Stimulated activated CD4-positive, alpha-beta T cell treated with anti-CD3 and anti-CD28 coated beads, Interleukin-2, amount 100 ng/mL, for 24 hours (primary cell): ENCODE measurements around the gene NFE2L3.
"Not testable (repeated sequence)": the region's sequence is repeated elsewhere in the genome, so short reads cannot be mapped to it uniquely, and the experiment has no call there.

Experiments
- DNase-seq, 2 donors: peaks; one replicate each; pipeline ENCODE4 v3.0.0-alpha.2; 2020

The NFE2L3 gene, protein sequence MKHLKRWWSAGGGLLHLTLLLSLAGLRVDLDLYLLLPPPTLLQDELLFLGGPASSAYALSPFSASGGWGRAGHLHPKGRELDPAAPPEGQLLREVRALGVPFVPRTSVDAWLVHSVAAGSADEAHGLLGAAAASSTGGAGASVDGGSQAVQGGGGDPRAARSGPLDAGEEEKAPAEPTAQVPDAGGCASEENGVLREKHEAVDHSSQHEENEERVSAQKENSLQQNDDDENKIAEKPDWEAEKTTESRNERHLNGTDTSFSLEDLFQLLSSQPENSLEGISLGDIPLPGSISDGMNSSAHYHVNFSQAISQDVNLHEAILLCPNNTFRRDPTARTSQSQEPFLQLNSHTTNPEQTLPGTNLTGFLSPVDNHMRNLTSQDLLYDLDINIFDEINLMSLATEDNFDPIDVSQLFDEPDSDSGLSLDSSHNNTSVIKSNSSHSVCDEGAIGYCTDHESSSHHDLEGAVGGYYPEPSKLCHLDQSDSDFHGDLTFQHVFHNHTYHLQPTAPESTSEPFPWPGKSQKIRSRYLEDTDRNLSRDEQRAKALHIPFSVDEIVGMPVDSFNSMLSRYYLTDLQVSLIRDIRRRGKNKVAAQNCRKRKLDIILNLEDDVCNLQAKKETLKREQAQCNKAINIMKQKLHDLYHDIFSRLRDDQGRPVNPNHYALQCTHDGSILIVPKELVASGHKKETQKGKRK

DNA sequence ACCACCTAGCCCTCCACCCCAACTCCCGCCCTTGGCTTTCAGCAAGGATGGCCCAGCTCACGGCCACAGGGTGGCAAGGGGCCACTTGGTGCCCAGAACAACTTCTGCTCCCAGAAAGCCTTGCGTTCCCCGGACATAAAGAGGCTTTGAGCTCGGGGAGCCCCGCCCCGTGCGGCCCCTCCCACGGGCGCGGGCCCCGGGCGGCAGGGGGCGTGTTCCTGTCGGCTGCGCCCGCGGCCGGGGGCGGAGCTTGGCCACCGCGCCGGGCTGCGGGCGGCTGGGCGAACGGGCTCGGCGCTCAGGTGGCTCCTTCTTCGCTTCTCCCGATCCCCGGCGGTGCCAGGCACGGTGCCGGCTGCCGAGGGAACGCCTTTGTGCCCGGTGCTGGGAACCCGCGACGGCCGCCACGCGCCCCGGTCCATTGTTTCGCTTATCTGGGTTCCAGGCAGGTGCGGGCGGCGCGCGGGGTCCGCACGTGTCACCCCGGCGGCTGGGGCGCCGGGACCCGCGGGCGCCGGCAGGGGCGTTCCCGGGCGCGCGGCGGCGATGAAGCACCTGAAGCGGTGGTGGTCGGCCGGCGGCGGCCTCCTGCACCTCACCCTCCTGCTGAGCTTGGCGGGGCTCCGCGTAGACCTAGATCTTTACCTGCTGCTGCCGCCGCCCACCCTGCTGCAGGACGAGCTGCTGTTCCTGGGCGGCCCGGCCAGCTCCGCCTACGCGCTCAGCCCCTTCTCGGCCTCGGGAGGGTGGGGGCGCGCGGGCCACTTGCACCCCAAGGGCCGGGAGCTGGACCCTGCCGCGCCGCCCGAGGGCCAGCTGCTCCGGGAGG, at the start of gene NFE2L3:
TSS of gene NFE2L3 (plus strand) at position 246 of the 829 bp plus-strand sequence. CDS start at position 547, 301 bp downstream.
- DNase-seq = peak; percentile 85 to 88

DNA sequence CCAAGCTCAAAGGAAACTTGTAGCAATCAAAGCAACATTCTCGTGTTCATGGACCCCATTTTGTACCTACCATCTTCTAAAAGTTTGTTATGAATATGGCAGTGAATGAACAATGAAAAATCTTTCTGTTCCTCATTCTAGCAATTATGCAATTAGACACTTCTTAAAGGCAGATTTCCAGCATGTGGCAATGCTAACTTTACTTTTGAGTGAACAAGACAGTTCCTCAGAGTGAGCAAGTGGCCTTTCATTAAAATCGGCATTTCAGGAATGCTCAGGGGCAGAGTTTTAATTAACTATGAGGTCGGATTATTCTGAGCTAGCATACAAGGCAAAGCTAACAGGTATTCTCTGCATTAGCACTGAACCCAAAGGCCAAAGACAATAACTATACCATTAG, 48.4 kb upstream of the NFE2L3 start:
- no peak for DNase-seq

DNA sequence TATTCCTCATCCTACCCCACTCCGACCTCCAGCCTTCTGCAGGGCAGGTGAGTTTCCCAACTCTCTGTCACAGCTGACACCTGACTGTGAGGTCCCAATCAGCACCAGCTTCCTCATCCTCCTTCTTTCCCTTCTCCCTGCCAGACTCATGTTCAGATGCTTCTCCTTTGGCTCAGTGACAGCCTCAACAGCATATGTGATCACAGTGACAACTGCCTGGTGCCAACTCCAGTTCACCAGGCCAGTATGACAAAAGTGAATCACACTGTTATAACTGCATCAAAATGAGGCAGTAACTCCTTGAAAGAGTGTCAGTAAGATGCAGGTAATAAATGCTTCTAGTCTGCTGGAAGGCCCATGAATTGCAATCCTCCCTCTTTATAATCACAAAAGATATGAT, 46.8 kb upstream of the NFE2L3 start:
- no peak for DNase-seq

DNA sequence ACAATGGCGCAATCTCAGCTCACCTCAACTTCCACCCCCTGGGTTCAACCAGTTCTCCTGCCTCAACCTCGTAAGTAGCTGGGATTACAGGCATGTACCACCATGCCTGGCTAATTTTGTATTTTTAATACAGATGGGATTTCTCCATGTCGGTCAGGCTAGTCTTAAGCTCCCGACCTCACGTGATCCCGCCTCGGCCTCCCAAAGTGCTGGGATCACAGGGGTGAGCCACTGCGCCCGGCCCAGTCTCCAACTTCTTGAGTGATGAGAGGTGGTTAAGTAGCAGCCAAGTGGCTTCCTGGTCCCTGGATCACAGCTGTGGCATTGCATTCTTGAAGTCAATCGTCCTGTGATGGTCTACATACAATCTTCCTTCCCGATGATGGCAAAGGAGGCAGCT, 46.1 kb upstream of the NFE2L3 start:
- no peak for DNase-seq

DNA sequence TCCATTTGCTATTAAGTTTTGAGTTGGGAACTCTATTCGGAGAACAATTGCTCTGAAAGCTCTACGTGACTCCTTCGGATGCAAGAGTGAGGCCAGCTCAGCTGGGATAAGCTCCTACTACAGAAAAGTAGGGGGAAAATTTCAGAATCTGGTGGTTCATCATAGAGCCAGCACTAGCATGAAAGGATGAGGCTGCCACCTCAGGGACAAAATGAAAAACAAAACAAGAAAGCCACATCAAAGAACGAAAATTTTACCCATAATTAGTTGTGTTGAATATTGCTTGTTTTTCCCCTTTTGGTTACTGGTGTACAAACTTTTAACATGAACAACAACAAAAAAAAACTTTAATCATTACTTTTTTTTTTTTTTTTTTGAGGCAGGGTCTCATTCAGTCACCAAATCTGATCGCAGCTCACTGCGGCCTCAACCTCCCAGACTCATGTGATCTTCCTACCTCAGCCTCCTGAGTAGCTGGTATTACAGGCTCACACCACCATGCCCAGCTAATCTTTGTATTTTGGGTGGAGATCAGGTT, 39.7 kb upstream of the NFE2L3 start:
- no peak for DNase-seq

DNA sequence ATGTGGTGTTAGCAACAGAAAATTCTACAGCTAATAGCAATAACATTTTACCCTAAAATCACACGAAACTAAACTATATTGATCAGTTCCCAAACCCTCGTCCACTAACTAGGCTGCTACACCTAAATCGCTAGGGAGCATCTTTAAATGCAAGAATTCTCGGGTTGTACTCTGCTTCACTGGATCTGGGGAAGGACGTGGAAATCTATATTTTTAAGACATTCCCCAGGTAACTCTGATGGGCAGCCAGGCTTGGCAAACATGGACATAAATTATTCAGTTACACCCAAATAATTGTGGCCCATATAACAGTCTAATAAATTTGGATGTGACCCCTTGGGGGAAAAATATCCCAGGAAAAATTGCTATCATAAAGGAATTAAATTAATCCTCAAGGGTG, 36.3 kb upstream of the NFE2L3 start:
- DNase-seq = no peak

DNA sequence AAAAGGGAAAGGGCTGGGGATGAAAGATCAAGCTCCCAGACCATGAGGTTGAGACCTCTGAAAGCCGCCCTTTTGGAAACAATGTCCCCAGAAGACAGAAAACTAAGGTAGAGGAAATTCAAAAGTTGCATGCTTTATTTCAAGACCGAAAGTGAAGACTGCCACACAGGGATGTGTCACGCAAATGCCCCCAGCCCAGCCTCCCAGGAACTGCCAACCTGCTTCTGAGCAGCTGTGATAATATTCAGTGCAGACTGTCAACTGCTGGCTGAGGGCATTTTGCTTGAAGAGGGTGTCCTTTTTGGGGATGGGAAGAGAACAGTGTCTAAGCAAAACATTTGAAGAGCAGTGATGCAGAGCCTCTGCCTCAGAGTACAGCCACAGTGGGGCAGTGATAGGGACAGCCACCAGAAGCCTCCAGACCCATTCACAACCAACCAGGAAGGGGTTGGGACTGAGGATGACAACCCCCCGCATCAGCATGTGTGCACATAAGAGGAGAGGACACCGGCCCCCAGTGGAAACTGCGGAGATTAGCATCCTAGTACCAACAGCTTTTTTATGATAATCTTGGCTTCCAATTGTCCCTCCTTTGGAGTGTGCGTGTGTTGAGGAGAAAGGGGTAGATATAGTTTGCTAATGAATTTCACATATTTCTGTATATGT, 34.7 kb upstream of the NFE2L3 start:
- DNase-seq = no peak

DNA sequence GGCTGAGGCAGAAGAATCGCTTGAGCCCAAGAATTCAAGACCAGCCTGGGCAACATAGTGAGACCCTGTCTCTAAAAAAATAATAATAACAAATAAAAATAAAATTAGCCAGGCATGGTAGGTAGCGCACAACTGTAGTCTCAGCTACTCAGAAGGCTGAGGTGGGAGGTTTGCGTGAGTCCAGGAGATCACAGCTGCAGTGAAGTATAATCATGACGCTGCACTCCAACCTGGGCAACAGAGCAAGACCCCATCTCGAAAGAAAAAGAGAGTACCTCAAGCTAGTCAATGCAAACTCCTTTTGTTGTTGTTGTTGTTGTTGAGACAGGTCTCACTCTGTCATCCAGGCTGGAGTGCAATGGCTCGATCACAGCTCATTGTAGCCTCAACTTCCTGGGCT, 34.0 kb upstream of the NFE2L3 start:
- no peak for DNase-seq

DNA sequence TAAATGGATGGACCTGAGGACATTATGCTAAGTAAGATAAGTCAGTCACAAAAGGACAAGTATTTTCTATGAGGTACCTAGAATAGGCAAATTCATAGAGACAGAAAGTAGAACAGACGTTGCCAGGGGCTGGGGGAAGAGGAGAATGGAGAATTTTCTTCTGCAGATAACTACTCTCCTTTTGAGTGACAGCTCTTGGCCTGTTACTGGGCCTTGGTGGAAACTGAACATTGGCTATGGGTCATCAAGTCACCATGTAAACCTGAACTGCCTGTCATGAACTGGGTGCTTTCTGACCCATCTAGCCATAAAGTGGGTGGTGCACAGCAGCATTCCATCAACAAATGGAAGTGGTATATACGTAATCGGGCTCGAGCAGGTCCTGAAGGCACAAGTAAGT, 29.3 kb upstream of the NFE2L3 start:
- DNase-seq = no peak

DNA sequence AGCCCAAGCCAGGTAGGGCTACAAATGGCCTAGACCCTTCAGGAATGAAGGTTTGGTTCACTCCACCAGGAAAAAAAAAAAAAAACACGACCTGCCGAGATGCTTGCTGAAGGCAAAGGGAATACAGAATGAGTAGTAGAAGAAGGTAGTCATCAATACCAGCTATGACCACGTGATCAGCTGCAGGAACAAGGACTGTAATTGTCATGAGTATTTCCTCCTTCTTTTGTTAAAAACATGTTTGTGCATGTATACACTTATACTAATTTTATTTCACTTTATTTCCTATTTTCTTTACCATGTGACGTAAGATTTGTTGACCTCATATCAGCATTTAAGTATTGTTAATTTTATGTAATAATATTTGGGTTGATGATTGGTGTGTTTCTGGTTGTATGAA, 27.2 kb upstream of the NFE2L3 start:
- not testable (repeated sequence) for DNase-seq

DNA sequence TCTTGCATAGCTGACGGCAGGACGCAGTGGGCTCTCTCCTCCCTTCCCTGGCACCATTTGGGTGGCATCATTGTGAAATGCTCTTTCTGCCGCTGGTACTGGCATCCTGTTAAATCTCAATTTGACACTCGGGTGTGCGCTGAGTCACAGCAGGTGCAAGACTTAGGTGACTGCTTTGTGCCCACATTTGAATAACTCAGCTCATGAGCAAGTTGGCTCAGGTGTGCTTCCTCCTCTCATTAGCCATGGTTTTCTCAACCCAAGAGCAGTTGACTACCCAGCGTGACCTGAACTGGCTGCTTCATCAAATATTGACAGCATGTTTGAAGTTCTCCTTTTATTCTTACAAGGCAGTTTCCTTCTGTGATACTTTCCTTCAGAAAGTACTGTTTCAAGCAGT, 24.6 kb upstream of the NFE2L3 start:
- no peak for DNase-seq

DNA sequence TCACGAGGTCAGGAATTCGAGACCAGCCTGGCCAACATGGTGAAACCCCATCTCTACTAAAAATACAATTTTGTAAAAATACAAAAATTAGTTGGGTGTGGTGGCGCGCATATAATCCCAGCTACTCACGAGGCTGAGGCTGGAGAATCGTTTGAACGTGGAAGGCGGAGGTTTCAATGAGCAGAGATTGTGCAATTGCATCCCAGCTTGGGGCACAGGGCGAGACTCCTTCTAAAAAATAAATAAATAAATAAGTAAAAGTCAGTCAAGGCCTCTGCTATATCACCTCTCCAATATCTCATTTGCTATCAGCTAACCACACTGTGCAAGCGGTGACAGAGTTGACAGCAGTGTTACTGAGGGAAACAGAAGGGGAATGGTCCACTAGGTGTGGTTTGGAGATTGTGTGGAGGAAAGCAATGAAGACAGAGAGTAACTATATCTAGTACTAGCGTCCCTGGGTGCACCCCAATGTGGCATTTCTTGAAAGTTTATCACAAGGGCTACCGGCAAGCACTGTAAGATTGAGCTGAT, 20.9 kb upstream of the NFE2L3 start:
- DNase-seq = no peak

DNA sequence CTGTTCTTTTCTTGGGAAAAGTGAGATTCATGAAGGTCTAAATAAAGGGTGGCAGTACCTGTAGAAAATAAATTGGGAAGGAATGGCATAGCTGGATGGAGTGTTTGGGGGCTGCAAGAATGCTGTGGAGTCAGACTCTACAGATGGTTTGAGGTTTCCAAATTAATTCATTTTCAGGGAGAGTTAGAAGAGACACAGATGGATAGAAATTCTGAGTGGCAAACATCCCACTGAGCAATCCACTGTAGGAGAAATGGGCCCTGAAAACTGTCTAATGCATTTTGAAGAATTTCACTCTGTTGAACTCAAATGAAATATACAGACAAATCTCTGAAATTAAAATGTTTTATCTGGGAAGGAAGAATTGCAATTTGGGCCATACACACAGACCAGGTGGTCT, 16.9 kb upstream of the NFE2L3 start:
- no peak for DNase-seq

DNA sequence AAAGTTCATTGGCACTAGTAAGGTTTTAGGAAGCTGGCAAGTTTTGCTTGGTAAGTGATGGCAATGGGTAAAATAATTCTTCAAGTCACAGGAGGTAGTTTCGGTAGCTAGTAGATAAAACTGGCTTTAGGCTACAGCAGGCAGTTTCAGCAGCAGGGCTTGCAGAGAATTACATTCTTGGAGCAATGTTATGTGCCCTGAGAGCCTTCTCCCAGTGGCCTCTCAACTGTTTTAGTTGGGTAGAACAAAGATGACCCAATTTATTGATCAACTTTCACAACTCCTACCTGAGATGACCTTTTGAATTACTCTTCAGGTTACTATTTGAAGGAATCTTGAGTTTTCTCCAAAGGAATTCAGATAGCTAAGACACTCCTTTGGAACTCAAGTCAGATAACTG, 16.4 kb upstream of the NFE2L3 start:
- DNase-seq = no peak

DNA sequence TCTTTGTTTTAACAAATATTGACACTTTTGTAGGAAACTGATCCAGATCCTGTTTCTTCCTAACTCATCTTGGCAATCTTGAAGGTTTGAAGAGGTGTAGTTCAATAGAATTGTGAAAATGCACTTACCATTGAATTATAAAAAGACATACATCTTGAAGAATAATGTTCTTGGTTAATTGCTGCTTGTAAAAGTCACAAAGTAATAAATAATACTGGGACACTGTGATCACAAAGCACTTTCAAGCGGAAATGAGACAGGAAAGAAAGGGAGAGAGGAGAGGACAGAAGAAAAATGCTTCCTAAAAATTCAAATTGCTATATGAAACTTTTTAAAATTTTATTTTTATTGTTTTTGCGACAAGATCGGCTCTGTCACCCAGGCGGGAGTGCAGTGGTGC, 15.2 kb upstream of the NFE2L3 start:
- no peak for DNase-seq

DNA sequence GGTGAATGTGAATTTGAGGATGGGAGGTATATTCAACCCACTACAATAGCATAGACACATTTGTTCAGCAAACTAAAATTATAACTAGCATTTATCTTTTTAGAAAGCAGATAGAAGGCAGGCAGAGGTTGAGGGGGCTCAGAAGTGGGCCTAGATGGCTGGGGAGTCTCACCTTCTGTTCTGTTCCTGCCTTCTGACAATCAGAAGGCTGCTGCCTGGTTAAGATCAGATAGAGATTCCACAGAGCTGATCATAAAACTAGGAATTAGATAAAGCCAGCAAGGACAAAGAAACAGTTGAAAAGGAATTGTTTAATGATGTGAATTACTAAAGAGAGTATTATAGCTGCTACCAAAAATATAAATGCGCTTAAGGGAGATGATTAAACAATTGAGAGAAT, 11.6 kb upstream of the NFE2L3 start:
- DNase-seq = no peak

DNA sequence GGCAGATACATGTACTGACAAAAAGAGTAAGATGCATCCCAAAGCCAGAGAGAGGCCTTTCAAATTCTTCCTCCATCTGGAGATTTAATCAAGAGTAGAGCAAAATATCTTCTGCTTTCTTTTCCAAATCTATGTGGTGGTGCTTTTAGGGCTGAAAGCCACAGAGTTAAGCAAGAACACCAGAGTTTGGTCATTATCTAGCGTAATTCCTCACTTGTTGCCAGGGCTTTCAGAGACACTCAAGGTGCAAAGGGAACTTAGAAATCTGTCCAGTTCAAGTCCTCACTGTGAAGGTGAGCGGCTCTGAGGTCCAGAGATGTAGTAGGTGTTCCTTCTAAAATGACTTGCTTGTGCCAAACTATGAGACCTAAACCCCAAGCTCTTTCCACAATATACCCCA, 10.9 kb upstream of the NFE2L3 start:
- no peak for DNase-seq

DNA sequence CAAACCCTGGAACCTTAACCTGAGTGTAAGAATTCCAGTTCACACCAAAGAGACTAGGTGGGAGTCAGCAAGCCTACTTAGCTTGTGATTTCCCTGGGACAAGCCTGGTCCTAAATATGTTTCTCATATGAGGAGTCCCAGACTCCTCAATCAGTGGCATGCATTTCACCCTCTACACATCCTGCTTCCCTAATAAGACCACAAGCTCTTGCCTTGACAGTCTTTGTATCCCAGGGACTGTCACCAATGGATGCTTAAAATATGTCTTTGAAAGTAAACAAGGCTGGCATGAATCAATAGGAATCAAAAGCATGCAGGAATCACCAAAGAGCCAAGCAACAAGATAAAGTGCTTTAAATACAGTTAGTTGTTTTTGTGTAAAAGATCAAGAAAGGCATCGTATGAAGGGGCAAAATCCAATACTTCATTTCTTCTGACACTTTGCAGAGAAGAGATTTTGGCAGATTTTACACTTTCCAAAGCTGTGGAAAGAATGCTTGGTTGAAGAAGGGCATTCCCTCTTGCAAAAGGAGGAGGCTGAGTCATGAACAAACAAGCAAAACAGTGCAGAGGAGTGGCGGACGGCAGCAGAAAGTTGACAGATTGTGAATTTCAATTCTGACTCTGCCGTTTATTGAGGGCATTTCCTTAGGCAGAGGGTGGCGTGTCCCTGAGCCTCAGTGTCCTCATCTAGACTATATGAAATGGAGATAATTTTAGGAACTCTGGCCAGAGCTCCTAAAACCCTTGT, 8.5 kb upstream of the NFE2L3 start:
- DNase-seq = no peak

DNA sequence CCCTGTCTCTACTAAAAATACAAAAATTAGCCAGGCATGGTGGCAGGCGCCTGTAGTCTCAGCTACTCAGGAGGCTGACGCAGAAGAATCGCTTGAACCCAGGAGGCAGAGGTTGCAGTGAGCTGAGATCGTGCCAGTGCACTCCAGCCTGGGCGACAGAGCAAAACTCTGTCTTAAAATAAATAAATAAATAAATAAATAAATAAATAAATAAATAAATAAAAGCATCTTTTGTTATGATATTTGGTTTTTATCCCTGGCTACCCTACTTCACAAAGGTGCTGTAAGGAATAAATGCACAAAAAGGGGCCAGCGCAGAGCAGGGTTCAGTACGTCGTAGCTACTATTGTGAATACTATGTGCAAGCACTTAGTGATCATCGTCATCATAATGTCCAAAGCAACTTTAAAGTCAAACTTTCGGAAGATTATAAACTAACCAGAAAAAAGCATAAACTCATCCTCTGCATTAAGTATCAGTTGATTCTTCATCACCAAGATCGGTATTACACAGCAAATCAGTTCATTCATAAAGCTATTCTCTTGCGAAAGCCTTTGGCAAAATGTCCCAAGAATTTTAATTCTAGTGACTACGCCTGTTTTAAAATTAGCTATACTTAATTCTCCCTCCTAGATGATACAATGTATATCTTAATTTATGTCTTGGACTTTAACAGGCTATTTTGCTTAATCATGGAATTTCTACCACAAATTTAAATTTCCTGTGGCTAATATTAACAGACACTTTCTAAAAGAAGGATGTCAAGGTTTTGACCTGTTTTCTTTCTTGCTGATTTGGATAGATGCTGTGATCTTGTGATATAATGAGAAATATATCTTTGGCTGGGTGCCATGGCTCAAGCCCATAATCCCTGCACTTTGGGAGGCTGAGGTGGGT, 7.6 kb upstream of the NFE2L3 start:
- DNase-seq = no peak

DNA sequence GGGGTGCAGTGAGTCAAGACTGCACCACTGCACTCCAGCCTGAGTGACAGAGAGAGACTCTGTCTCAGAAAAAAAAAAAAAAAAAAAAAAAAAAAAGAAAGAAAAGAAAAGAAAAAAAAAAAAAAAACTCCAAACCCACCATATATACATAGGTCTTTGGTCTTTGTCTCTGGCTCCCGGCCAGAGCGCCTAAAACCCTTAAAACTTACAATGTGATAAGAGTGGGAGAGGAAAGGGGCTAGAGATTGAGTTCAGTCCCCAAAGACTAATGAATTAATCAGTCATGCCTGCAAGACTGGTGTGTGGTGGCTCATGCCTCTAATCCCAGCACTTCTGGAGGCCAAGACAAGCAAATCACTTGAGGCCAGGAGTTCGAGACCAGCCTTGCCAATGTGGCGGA, 6.8 kb upstream of the NFE2L3 start:
- DNase-seq = no peak

DNA sequence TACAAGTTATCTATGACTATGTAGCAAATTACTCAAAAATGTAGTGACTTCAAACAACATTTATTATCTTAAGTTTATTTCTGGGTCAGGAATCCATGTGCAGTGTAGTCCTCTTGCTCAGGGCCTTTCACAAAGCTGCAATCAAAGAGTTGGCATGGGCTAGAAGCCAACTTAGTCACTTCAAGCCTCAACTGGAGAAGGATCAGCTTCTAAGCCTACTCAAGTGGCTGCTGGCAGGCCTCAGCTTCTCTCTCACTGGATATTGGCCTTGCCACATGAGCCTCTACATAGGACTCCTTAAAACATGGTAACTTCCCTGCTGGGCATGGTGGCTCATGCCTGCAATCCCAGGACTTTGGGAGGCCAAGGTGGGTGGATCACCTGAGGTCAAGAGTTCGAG, 5.0 kb upstream of the NFE2L3 start:
- DNase-seq = no peak
